Suprapubic skin (tissue), 4 donors: ENCODE measurements around the gene SLC44A1. TPM values are rescaled to one million over a fixed set of nuclear protein-coding genes. Genes with fewer than 3 reads are reported as not detected.

Source experiments
- DNase-seq, 2 donors: peaks; one replicate each; pipeline ENCODE4 v3.0.0-alpha.2; 2019; ENCODE audit warnings: low spot score in 2 of 2
- H3K27ac ChIP-seq: fragments of 200-600 bp; sonication (generic); one replicate; pipeline ENCODE4 v1.5.1; 2019
- H3K27me3 ChIP-seq: fragments of 200-600 bp; sonication (generic); one replicate; pipeline ENCODE4 v1.5.1; 2019
- H3K36me3 ChIP-seq: fragments of 200-600 bp; sonication (generic); one replicate; pipeline ENCODE4 v1.5.1; 2019
- H3K4me1 ChIP-seq: fragments of 200-600 bp; sonication (generic); one replicate; pipeline ENCODE4 v1.5.1; 2019
- H3K4me3 ChIP-seq: fragments of 200-600 bp; sonication (generic); one replicate; pipeline ENCODE4 v1.5.1; 2019; ENCODE audit warnings: mild to moderate bottlenecking
- H3K9me3 ChIP-seq: fragments of 200-600 bp; sonication (generic); one replicate; pipeline ENCODE4 v1.5.1; 2019
- EP300 ChIP-seq: sonication (generic); formaldehyde crosslinking; IDR thresholded peaks from one replicate; pipeline ENCODE4 v1.6.1; 2017; ENCODE audit warnings: antibody characterized with exemption
- POLR2A ChIP-seq, 2 donors: fragments of 450-650 bp; IDR thresholded peaks; one replicate each; pipeline ENCODE4 v1.6.1; 2017; ENCODE audit warnings: antibody characterized with exemption in 2 of 2, mild to moderate bottlenecking in 2 of 2, moderate library complexity in 2 of 2
- POLR2AphosphoS5 ChIP-seq, 3 donors: sonication (generic); formaldehyde crosslinking; IDR thresholded peaks; one replicate each; pipeline ENCODE4 v1.6.1; 2017; ENCODE audit warnings: antibody characterized with exemption in 3 of 3
- WGBS: methylation state at CpG from one replicate; pipeline ENCODE4 v1.1.5; 2018; 5-methylcytosine and 5-hydroxymethylcytosine counted together
- total RNA-seq, 4 donors: library from RNA; depleted of rRNA; stranded (reverse); fragments of >200 nt; gene quantifications; one replicate each; pipeline ENCODE4 v1.1.0, GENCODE V29; 2016
- TF ChIP-seq, protein P1 (sequence below), 2 donors: fragments of 200-600 bp in 1 of 2; fragments of 450-650 bp in 1 of 2; sonication (generic) in 1 of 2; IDR thresholded peaks; one replicate each; pipeline ENCODE4 v1.5.1; 2016 to 2019; ENCODE audit warnings: antibody characterized with exemption in 2 of 2, mild to moderate bottlenecking in 1 of 2, moderate library complexity in 1 of 2

The SLC44A1 gene
- total RNA-seq, 4 donors from 2014 or later, result 36.2 to 79.0 (median 57.2) TPM

DNA sequence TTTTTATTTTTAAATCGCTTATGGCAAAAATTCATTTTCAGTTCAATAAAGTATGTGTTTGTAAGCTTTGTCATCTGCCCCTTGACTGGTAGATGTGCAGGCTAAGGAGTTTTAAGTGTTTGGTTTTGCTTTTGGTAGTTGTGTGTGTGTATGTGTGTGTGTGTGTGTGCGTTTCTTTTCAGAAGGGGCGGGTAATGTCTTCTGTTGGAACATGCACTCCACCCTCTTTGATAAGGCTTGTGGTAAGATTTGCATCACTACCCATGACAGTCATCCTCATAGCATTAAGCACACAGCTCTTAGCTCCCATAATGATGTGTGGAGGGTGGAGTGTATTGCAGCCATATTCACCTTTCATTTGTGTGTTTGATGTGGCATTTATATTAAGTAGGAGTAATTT is 111.3 kb downstream of the SLC44A1 start:
- no peaks in the 10 kb centered on the region for H3K4me1 ChIP-seq
- no peak overlapping the region for H3K4me3 ChIP-seq
- no peak overlapping the region for H3K27ac ChIP-seq
- H3K27me3 ChIP-seq, result no peaks in the 10 kb centered on the region
- H3K9me3 ChIP-seq, result no peaks in the 10 kb centered on the region
- 72% methylated on average over 3 of the region's 3 CpGs for WGBS
- peaks cover 7% of the 10 kb centered on the region for H3K36me3 ChIP-seq
- no peak for DNase-seq
- no peak for TF ChIP-seq EP300
- TF ChIP-seq, protein P1, sequence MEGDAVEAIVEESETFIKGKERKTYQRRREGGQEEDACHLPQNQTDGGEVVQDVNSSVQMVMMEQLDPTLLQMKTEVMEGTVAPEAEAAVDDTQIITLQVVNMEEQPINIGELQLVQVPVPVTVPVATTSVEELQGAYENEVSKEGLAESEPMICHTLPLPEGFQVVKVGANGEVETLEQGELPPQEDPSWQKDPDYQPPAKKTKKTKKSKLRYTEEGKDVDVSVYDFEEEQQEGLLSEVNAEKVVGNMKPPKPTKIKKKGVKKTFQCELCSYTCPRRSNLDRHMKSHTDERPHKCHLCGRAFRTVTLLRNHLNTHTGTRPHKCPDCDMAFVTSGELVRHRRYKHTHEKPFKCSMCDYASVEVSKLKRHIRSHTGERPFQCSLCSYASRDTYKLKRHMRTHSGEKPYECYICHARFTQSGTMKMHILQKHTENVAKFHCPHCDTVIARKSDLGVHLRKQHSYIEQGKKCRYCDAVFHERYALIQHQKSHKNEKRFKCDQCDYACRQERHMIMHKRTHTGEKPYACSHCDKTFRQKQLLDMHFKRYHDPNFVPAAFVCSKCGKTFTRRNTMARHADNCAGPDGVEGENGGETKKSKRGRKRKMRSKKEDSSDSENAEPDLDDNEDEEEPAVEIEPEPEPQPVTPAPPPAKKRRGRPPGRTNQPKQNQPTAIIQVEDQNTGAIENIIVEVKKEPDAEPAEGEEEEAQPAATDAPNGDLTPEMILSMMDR (IDR thresholded peaks at IDR 0.05), result no peak
- TF ChIP-seq POLR2A (IDR thresholded peaks at IDR 0.05), result no peak
- TF ChIP-seq POLR2AphosphoS5 (IDR thresholded peaks at IDR 0.05), result no peak

DNA sequence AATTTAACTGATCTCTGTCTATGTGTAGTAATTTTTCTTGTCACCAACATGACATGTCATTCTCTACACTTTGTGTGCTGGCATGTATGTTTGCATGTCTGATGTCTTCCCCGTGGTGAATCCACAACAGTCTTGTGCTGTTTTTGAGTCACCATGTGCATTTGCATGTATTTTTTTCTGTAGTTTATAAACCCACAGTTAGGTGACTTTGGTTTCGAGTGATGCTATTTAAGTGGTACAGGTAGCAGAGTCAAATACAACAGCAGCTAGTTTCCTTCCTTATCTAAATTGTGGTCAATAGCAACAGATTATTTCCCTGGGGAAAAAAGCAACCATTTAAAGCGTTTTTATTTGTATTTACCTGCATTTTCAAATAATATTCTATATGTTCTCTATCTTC is 113.5 kb downstream of the SLC44A1 start:
- WGBS, result 92% methylated on average over 3 of the region's 3 CpGs
- TF ChIP-seq POLR2AphosphoS5 (IDR thresholded peaks at IDR 0.05) (no peak), POLR2A (IDR thresholded peaks at IDR 0.05) (no peak), EP300 (no peak)
- TF ChIP-seq, protein P1 (IDR thresholded peaks at IDR 0.05), result no peak
- Histone ChIP-seq H3K27me3 (no peaks in the 10 kb centered on the region), H3K4me1 (no peaks in the 10 kb centered on the region), H3K27ac (no peak overlapping the region), H3K4me3 (no peak overlapping the region), H3K36me3 (peaks cover 25% of the 10 kb centered on the region), H3K9me3 (no peaks in the 10 kb centered on the region)
- DNase-seq, result no peak

GRCh38 chr9:105359892-105360291 is 115.4 kb downstream of the SLC44A1 start:
- DNase-seq, result no peak
- Histone ChIP-seq H3K27ac (no peak overlapping the region), H3K27me3 (no peaks in the 10 kb centered on the region), H3K36me3 (peaks cover 37% of the 10 kb centered on the region), H3K4me3 (no peak overlapping the region), H3K4me1 (no peaks in the 10 kb centered on the region), H3K9me3 (no peaks in the 10 kb centered on the region)
- 78% methylated on average over 3 of the region's 3 CpGs for WGBS
- no peak for TF ChIP-seq POLR2A (IDR thresholded peaks at IDR 0.05)
- no peak for TF ChIP-seq EP300
- TF ChIP-seq, protein P1 (IDR thresholded peaks at IDR 0.05), result no peak
- no peak for TF ChIP-seq POLR2AphosphoS5 (IDR thresholded peaks at IDR 0.05)

DNA sequence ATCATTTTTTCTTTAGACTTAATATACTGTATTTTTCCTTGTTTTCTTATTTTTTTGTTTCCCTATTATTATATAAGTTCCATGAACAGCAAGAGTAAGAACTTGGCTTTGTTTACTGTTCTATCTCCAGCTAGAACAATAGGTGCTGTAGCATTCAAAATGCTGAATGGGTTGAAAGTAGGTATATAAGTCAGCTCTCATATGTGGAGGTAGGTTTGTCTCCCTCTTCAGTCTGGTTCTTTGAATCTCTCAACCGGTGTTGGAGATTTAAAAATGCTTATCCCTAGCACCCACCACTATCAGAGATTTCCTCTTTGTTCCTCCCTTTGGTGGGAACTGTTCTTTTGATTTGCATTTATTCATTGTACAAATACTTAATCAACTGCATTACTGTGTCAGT is 115.9 kb downstream of the SLC44A1 start:
- no peak for TF ChIP-seq EP300
- no peak for TF ChIP-seq POLR2AphosphoS5 (IDR thresholded peaks at IDR 0.05)
- no peak for TF ChIP-seq POLR2A (IDR thresholded peaks at IDR 0.05)
- TF ChIP-seq, protein P1 (IDR thresholded peaks at IDR 0.05), result no peak
- Histone ChIP-seq H3K4me3 (no peak overlapping the region), H3K27ac (no peak overlapping the region), H3K9me3 (no peaks in the 10 kb centered on the region), H3K36me3 (peaks cover 37% of the 10 kb centered on the region), H3K27me3 (no peaks in the 10 kb centered on the region), H3K4me1 (no peaks in the 10 kb centered on the region)
- WGBS, result 87% methylated on average over 1 of the region's 1 CpG
- DNase-seq, result no peak

DNA sequence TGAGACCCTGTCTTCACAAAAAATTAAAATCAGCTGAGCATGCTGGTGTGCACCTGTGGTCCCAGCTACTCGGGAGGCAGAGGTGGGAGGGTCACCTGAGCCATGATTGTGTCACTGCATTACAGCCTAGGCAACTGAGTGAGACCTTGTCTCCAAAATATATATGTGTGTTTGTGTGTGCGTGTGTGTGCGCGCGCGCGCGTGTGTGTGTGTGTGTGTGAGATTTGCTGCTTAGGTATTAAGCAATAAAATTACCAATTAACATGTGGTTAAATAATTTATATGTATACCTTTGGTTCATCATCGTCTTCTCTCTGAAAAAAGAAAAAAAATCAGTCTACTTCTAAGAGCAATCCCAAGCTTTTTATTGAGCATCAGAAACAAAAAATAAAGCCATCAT is 117.4 kb downstream of the SLC44A1 start:
- no peaks in the 10 kb centered on the region for H3K4me1 ChIP-seq
- TF ChIP-seq POLR2AphosphoS5 (IDR thresholded peaks at IDR 0.05), result no peak
- no peak for TF ChIP-seq POLR2A (IDR thresholded peaks at IDR 0.05)
- TF ChIP-seq, protein P1 (IDR thresholded peaks at IDR 0.05), result no peak
- no peaks in the 10 kb centered on the region for H3K27me3 ChIP-seq
- no peak for DNase-seq
- H3K9me3 ChIP-seq, result no peaks in the 10 kb centered on the region
- no peak overlapping the region for H3K27ac ChIP-seq
- 93% methylated on average over 9 of the region's 9 CpGs for WGBS
- peaks cover 37% of the 10 kb centered on the region for H3K36me3 ChIP-seq
- no peak overlapping the region for H3K4me3 ChIP-seq
